ENCODE measurements around the gene VAC14. TPM values are rescaled to one million over a fixed set of nuclear protein-coding genes. Genes with fewer than 3 reads are reported as not detected.

Gene VAC14
- polyA plus RNA-seq, 3 donors: 20.7 to 49.4 (median 31.1) TPM

- no peaks in the 10 kb centered on the region for H3K36me3 ChIP-seq (replicated peaks in 1 of 2; ENCODE audit: control insufficient read depth in 1 of 2, insufficient read depth in 2 of 2, low read length in 2 of 2)
- Mint-ChIP-seq H3K27ac (peak overlapping the region in 2 of 7 donors; percentile 19 to 20), H3K9me3 (no peaks in the 10 kb centered on the region), H3K4me3 (no peak overlapping the region), H3K27me3 (ENCODE audit: low read depth in 3 of 3) (peaks cover 1 to 2% (median 2%) of the 10 kb centered on the region in 3 donors), H3K36me3 (no peaks in the 10 kb centered on the region), H3K4me1 (peaks cover 8% of the 10 kb centered on the region)
- no peaks in the 10 kb centered on the region for H4K20me1 ChIP-seq (ENCODE audit: insufficient read depth, low read length)
- no peaks in the 10 kb centered on the region for H3K9me3 ChIP-seq (replicated peaks in 1 of 2; ENCODE audit: control insufficient read depth in 1 of 2, insufficient read depth in 1 of 2, low read length in 2 of 2)
- WGBS (ENCODE audit: insufficient coverage): 91% methylated on average over 7 of the region's 7 CpGs
- H3K4me3 ChIP-seq (replicated peaks in 1 of 3; ENCODE audit: low read depth in 2 of 3, low read length in 3 of 3): no peak overlapping the region
- TF ChIP-seq CTCF (IDR thresholded peaks at IDR 0.05): no peak
- intact Hi-C loops (cut with micrococcal nuclease): loop anchor here in 1 of 2 donors (10.0 kb wide), 2 partner anchors 153 to 493 kb away; no protein-coding TSS in a partner anchor
- no peak overlapping the region for H3K27ac ChIP-seq (ENCODE audit: low read depth in 1 of 2, low read length in 2 of 2)
- DNase-seq: no peak
- H3K4me1 ChIP-seq (ENCODE audit: control insufficient read depth in 1 of 2, insufficient read depth in 2 of 2, low read length in 2 of 2): peaks cover 4% of the 10 kb centered on the region in 2 donors
- no peak overlapping the region for H3K9ac ChIP-seq (ENCODE audit: insufficient read depth, low read length, poor library complexity, severe bottlenecking)
- no peaks in the 10 kb centered on the region for H3K27me3 ChIP-seq (ENCODE audit: control insufficient read depth in 2 of 2, insufficient read depth in 2 of 2, low read length in 2 of 2)
- H3K4me2 ChIP-seq (replicated peaks; ENCODE audit: extremely low read depth, low read length, poor library complexity, severe bottlenecking): no peak overlapping the region
- no peak overlapping the region for H2AFZ ChIP-seq (ENCODE audit: insufficient read depth, low read depth, low read length, poor library complexity, severe bottlenecking)
- H3K79me2 ChIP-seq (ENCODE audit: insufficient read depth, low read length): no peaks in the 10 kb centered on the region
Measured at GRCh38 chr16:70657956-70658355, 143.0 kb downstream of the VAC14 start.

- Mint-ChIP-seq H3K9me3 (no peaks in the 10 kb centered on the region), H3K27me3 (ENCODE audit: low read depth in 3 of 3) (peaks cover under 1 to 3% (median 2%) of the 10 kb centered on the region in 3 donors), H3K27ac (no peak overlapping the region), H3K4me1 (peaks cover 8% of the 10 kb centered on the region), H3K4me3 (no peak overlapping the region), H3K36me3 (no peaks in the 10 kb centered on the region)
- no peak overlapping the region for H3K27ac ChIP-seq (ENCODE audit: low read depth in 1 of 2, low read length in 2 of 2)
- peaks cover 4% of the 10 kb centered on the region in 2 donors for H3K4me1 ChIP-seq (ENCODE audit: control insufficient read depth in 1 of 2, insufficient read depth in 2 of 2, low read length in 2 of 2)
- no peak overlapping the region for H2AFZ ChIP-seq (ENCODE audit: insufficient read depth, low read depth, low read length, poor library complexity, severe bottlenecking)
- intact Hi-C loops (cut with micrococcal nuclease): loop anchor here in 1 of 2 donors (10.0 kb wide), 2 partner anchors 152 to 492 kb away; no protein-coding TSS in a partner anchor
- no peaks in the 10 kb centered on the region for H3K27me3 ChIP-seq (ENCODE audit: control insufficient read depth in 2 of 2, insufficient read depth in 2 of 2, low read length in 2 of 2)
- TF ChIP-seq CTCF (IDR thresholded peaks at IDR 0.05): no peak
- no peak overlapping the region for H3K4me2 ChIP-seq (replicated peaks; ENCODE audit: extremely low read depth, low read length, poor library complexity, severe bottlenecking)
- no peaks in the 10 kb centered on the region for H4K20me1 ChIP-seq (ENCODE audit: insufficient read depth, low read length)
- H3K36me3 ChIP-seq (replicated peaks in 1 of 2; ENCODE audit: control insufficient read depth in 1 of 2, insufficient read depth in 2 of 2, low read length in 2 of 2): no peaks in the 10 kb centered on the region
- no peaks in the 10 kb centered on the region for H3K79me2 ChIP-seq (ENCODE audit: insufficient read depth, low read length)
- WGBS (ENCODE audit: insufficient coverage): 81% methylated on average over 22 of the region's 22 CpGs
- H3K9ac ChIP-seq (ENCODE audit: insufficient read depth, low read length, poor library complexity, severe bottlenecking): no peak overlapping the region
- no peak overlapping the region for H3K4me3 ChIP-seq (replicated peaks in 1 of 3; ENCODE audit: low read depth in 2 of 3, low read length in 3 of 3)
- DNase-seq: no peak
- no peaks in the 10 kb centered on the region for H3K9me3 ChIP-seq (replicated peaks in 1 of 2; ENCODE audit: control insufficient read depth in 1 of 2, insufficient read depth in 1 of 2, low read length in 2 of 2)
Measured at GRCh38 chr16:70656712-70657263, 144.2 kb downstream of the VAC14 start.
